ENCODE data around the gene TFR2. TPM values are rescaled to one million over a fixed set of nuclear protein-coding genes. Genes with fewer than 3 reads are reported as not detected.

TFR2 gene
- total and polyA plus RNA-seq, 10 donors, result 1.7 to 6.6 (median 2.1) TPM

DNA sequence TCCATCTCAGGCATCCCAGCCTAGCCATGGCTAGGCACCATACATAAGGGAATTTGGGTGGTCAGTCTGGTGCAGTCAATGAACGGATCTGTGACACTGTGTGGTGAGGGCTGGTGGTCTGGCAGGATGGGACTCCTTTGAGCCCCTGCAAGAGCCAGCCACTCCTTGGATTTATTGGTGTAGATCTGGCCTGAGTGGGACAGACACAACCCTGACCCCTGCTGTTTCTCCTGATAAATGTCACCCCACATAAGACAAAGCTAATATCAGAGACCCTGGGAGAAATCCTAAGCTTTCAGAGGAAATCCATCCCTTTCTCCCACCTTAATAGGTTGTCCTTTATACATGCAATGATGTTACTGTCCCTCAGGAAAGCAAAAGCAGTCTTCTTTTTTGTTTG lies 52.9 kb downstream of the TFR2 start:
- intact Hi-C loops (cut with DNase I; ENCODE audit: low total_unique reads), result no loop called here
- peaks cover 0 to 30% (median 0%) of the 10 kb centered on the region in 7 donors for H3K27me3 ChIP-seq (replicated peaks in 1 of 7)
- peak; percentile 62 for DNase-seq
- no peak overlapping the region for H3K4me3 ChIP-seq
- TF ChIP-seq POLR2AphosphoS5 (IDR thresholded peaks at IDR 0.05) (no peak), CTCF (IDR thresholded peaks at IDR 0.05 in 8 of 11, conservative IDR thresholded peaks at IDR 0.05 in 3 of 11) (peak in 9 of 11 experiments; percentile 8 to 48 (median 35))
- H3K9me3 ChIP-seq, result no peaks in the 10 kb centered on the region
- H3K4me1 ChIP-seq, result peaks cover 4 to 49% (median 33%) of the 10 kb centered on the region in 6 donors
- H3K27ac ChIP-seq, result no peak overlapping the region
- H3K36me3 ChIP-seq, result no peaks in the 10 kb centered on the region
- 43 to 76% (median 67%) methylated on average over 1 of the region's 1 CpG for WGBS, 5 donors

DNA sequence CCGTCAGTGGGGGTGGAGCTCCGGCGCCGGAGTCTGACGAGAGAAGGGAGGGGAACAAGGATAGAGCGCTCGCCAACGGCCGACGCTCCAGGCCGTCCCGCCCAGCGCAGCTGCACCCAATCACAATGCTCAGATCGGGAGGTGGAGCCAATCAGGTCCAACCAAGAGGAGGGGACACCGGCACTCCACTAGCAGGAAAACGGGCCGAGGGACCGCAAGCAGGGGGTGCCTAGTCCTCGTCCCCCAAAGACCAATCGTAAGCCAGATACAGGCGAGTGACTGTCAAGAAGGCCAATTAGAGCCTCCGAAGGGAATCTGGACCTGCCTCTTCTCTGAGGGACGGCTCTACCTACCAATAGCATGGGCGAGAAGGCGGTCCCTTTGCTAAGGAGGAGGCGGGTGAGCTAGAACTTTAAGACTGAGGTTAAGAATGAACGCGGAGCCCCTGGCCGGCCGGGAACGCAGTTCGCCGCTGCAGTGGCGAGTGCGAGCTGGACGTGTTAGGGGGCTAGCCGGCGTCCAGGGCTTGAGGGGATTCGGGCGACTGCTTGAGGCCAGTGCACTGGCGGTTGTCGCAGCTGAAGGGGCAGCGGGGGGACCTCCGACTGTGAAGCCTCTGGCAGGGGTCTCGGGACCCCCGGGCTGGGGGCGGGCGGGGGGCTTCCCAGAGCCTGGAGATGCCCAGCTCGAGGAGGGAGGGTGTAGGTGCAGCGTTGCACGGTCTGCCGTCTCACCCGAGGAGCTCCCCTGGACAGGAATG lies 54.9 kb downstream of the TFR2 start, which contains the start of gene FBXO24:
Gene FBXO24, plus strand, starts transcription at position 63 of the 760 bp plus-strand sequence. Its CDS starts 298 bp downstream, at position 361.
- peak within 1 kb of the TSS; percentile 67 to 98 (median 90) for H3K4me3 ChIP-seq
- peaks cover 7 to 17% (median 11%) of the 10 kb centered on the region in 6 donors for H3K36me3 ChIP-seq
- peak; percentile 99 for DNase-seq
- H3K27ac ChIP-seq, result peak within 1 kb of the TSS; percentile 91 to 100 (median 98)
- intact Hi-C loops (cut with DNase I; ENCODE audit: low total_unique reads), result no loop called here
- no peaks in the 10 kb centered on the region for H3K9me3 ChIP-seq
- H3K4me1 ChIP-seq, result peaks cover 18 to 69% (median 50%) of the 10 kb centered on the region in 6 donors
- peaks cover 0 to 17% (median 0%) of the 10 kb centered on the region in 7 donors for H3K27me3 ChIP-seq (replicated peaks in 1 of 7)
- WGBS, 5 donors, result 0% methylated on average over 34 to 53 of the region's 53 CpGs
- TF ChIP-seq POLR2AphosphoS5 (IDR thresholded peaks at IDR 0.05) (no peak), CTCF (IDR thresholded peaks at IDR 0.05 in 8 of 11, conservative IDR thresholded peaks at IDR 0.05 in 3 of 11) (peak in 4 of 11 experiments; percentile 18 to 49 (median 26)), POLR2A (IDR thresholded peaks at IDR 0.05) (peak in 1 of 3 donors; percentile 30)

- intact Hi-C loops (cut with DNase I; ENCODE audit: low total_unique reads), result no loop called here
- H3K27me3 ChIP-seq (replicated peaks in 1 of 7), result peaks cover 0 to 11% (median 0%) of the 10 kb centered on the region in 7 donors
- peak; percentile 94 for DNase-seq
- no peaks in the 10 kb centered on the region for H3K9me3 ChIP-seq
- H3K27ac ChIP-seq, result peak within 1 kb of the TSS; percentile 91 to 100 (median 98)
- peak in 2 of 11 experiments; percentile 3 to 10 for TF ChIP-seq CTCF (IDR thresholded peaks at IDR 0.05 in 8 of 11, conservative IDR thresholded peaks at IDR 0.05 in 3 of 11)
- TF ChIP-seq POLR2A (IDR thresholded peaks at IDR 0.05), result peak; percentile 97 to 98 (median 97)
- TF ChIP-seq POLR2AphosphoS5 (IDR thresholded peaks at IDR 0.05), result peak; percentile 99 to 100 (median 99)
- H3K36me3 ChIP-seq, result peaks cover 12 to 25% (median 19%) of the 10 kb centered on the region in 6 donors
- H3K4me1 ChIP-seq, result peaks cover 18 to 76% (median 57%) of the 10 kb centered on the region in 6 donors
- WGBS, 5 donors, result 0 to 1% (median 0%) methylated on average over 28 to 61 of the region's 61 CpGs
- H3K4me3 ChIP-seq, result peak within 1 kb of the TSS; percentile 67 to 98 (median 90)
Measured at GRCh38 chr7:100585511-100586265, 55.7 kb downstream of the TFR2 start, which contains the start of gene LRCH4. TSS of gene LRCH4 (minus strand) at chr7:100586129. CDS start at chr7:100586100, 29 bp downstream.
